ENCODE results near the gene COL18A1.

GRCh38 chr21:45540601-45540970 is 135.6 kb downstream of the COL18A1 start:
- TF ChIP-seq POU6F1 (CRISPR knock-in tag; IDR thresholded peaks at IDR 0.05; ENCODE audit: borderline replicate concordance, low read depth) (no peak), RARB (CRISPR knock-in tag; IDR thresholded peaks at IDR 0.05) (no peak), ZFP3 (CRISPR knock-in tag; IDR thresholded peaks at IDR 0.05) (no peak), OSR1 (CRISPR knock-in tag; IDR thresholded peaks at IDR 0.05) (no peak), ZNF565 (CRISPR knock-in tag; conservative IDR thresholded peaks at IDR 0.05; ENCODE audit: low read depth) (no peak), PATZ1 (CRISPR knock-in tag; IDR thresholded peaks at IDR 0.05; ENCODE audit: borderline replicate concordance) (no peak), ZNF70 (CRISPR knock-in tag; IDR thresholded peaks at IDR 0.05) (no peak), TOX (CRISPR knock-in tag; IDR thresholded peaks at IDR 0.05; ENCODE audit: borderline replicate concordance) (no peak), ZFP30 (CRISPR knock-in tag; IDR thresholded peaks at IDR 0.05) (no peak), CREB5 (CRISPR knock-in tag; IDR thresholded peaks at IDR 0.05; ENCODE audit: low read depth) (no peak), ISL1 (CRISPR knock-in tag; IDR thresholded peaks at IDR 0.05) (no peak), SNAI2 (CRISPR knock-in tag; IDR thresholded peaks at IDR 0.05) (no peak), CSDC2 (CRISPR knock-in tag; IDR thresholded peaks at IDR 0.05) (no peak), ARNTL (CRISPR knock-in tag; IDR thresholded peaks at IDR 0.05; ENCODE audit: borderline replicate concordance, low read depth) (no peak)
